ENCODE measurements around the gene ENGASE.

- TF ChIP-seq, protein P1, sequence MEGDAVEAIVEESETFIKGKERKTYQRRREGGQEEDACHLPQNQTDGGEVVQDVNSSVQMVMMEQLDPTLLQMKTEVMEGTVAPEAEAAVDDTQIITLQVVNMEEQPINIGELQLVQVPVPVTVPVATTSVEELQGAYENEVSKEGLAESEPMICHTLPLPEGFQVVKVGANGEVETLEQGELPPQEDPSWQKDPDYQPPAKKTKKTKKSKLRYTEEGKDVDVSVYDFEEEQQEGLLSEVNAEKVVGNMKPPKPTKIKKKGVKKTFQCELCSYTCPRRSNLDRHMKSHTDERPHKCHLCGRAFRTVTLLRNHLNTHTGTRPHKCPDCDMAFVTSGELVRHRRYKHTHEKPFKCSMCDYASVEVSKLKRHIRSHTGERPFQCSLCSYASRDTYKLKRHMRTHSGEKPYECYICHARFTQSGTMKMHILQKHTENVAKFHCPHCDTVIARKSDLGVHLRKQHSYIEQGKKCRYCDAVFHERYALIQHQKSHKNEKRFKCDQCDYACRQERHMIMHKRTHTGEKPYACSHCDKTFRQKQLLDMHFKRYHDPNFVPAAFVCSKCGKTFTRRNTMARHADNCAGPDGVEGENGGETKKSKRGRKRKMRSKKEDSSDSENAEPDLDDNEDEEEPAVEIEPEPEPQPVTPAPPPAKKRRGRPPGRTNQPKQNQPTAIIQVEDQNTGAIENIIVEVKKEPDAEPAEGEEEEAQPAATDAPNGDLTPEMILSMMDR (IDR thresholded peaks at IDR 0.05), result no peak
- no peak for TF ChIP-seq EZH2 (IDR thresholded peaks at IDR 0.05; ENCODE audit: borderline replicate concordance, insufficient read depth, low read depth, low read length, poor library complexity, severe bottlenecking)
Measured at GRCh38 chr17:79027925-79028491, 46.6 kb upstream of the ENGASE start.
